PFSK-1 (cell line): ENCODE results near the gene CHL1.

Experiments used
- FOXP2 ChIP-seq: optimal IDR thresholded peaks from 2 replicates; pipeline ENCODE3; 2011; ENCODE audit warnings: borderline replicate concordance, control low read depth, inconsistent platforms; ENCODE audit not compliant: insufficient read depth; ENCODE audit errors: extremely low read length, extremely low read depth
- POLR2AphosphoS5 ChIP-seq: IDR thresholded peaks from 2 replicates; pipeline ENCODE4 v1.6.1; 2012; ENCODE audit warnings: low read depth, mild to moderate bottlenecking, control low read depth, low read length, moderate library complexity
- SIN3A ChIP-seq: IDR thresholded peaks from 2 replicates; pipeline ENCODE4 v1.6.1; 2012; ENCODE audit warnings: mild to moderate bottlenecking, low read length, moderate library complexity, borderline replicate concordance; ENCODE audit not compliant: insufficient read depth
- TAF1 ChIP-seq: IDR thresholded peaks from 2 replicates; pipeline ENCODE4 v1.6.1; 2012; ENCODE audit warnings: low read length, control low read depth, borderline replicate concordance; ENCODE audit not compliant: insufficient read depth
- TF ChIP-seq, protein P1 (sequence below), 2 experiments: IDR thresholded peaks; 2 replicates each; pipeline versions ENCODE4 v1.6.1 to v1.8.0; 2011 to 2012; ENCODE audit warnings: low read depth in 2 of 2, low read length in 2 of 2, control low read depth in 1 of 2, inconsistent platforms in 1 of 2, mild to moderate bottlenecking in 1 of 2, moderate library complexity in 1 of 2; ENCODE audit not compliant: insufficient read depth in 1 of 2

DNA sequence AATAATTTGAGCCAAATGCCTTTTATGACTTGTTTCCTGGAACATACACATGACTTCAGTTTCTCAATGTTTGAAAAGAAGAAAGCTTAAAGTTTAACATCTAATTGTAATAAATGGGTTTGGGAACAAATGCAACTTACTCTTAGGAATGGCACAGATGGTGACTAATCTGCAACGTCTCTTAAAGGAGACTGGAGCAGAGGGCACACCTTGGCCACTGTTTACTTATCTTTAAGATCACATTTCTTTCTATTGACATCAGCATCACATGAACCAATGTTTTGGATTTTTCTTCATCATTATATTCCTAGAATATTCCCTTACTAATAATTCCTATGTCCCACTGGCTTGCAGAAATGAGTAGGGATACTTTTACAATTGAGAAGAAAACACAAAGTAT is 229.5 kb downstream of the CHL1 start:
- TF ChIP-seq POLR2AphosphoS5 (no peak), SIN3A (no peak), FOXP2 (no peak), TAF1 (no peak)
- TF ChIP-seq, protein P1, sequence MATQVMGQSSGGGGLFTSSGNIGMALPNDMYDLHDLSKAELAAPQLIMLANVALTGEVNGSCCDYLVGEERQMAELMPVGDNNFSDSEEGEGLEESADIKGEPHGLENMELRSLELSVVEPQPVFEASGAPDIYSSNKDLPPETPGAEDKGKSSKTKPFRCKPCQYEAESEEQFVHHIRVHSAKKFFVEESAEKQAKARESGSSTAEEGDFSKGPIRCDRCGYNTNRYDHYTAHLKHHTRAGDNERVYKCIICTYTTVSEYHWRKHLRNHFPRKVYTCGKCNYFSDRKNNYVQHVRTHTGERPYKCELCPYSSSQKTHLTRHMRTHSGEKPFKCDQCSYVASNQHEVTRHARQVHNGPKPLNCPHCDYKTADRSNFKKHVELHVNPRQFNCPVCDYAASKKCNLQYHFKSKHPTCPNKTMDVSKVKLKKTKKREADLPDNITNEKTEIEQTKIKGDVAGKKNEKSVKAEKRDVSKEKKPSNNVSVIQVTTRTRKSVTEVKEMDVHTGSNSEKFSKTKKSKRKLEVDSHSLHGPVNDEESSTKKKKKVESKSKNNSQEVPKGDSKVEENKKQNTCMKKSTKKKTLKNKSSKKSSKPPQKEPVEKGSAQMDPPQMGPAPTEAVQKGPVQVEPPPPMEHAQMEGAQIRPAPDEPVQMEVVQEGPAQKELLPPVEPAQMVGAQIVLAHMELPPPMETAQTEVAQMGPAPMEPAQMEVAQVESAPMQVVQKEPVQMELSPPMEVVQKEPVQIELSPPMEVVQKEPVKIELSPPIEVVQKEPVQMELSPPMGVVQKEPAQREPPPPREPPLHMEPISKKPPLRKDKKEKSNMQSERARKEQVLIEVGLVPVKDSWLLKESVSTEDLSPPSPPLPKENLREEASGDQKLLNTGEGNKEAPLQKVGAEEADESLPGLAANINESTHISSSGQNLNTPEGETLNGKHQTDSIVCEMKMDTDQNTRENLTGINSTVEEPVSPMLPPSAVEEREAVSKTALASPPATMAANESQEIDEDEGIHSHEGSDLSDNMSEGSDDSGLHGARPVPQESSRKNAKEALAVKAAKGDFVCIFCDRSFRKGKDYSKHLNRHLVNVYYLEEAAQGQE (IDR thresholded peaks at IDR 0.05; ENCODE audit: insufficient read depth in 1 of 2, low read depth in 2 of 2, low read length in 2 of 2): no peak
